EH (cell line): Measurements from ENCODE around the gene FGGY.

Experiments
- DNase-seq: peaks from one replicate; pipeline ENCODE4 v3.0.0-alpha.2; 2015; ENCODE audit warnings: low read depth

FGGY gene

GRCh38 chr1:59768792-59769735 lies 472.2 kb downstream of the FGGY start:
- no peak for DNase-seq

- no peak for DNase-seq
Measured at GRCh38 chr1:59769736-59770095, 472.8 kb downstream of the FGGY start.

- no peak for DNase-seq
Measured at GRCh38 chr1:59771361-59771760, 474.5 kb downstream of the FGGY start.

DNA sequence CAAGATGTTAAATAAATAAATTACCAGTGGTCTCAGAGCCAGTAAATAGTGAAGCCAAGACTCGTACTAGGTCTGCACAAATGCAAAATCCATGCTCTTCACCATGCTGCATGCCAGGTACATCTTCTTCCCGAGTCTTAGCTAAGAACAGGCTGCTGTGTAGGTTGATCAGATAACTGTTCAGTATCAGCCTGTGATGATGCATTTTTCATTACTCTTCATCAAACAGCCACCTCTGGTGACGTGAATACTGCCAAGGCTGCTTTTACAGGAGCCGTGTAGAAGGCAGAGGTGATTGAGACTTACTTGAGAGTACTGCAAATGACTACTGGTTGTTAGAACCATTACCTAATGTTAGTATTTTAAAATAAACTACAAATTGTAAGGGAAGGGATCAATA lies 478.6 kb downstream of the FGGY start:
- no peak for DNase-seq

GRCh38 chr1:59776960-59777852 lies 480.3 kb downstream of the FGGY start:
- DNase-seq = peak; percentile 84

DNA sequence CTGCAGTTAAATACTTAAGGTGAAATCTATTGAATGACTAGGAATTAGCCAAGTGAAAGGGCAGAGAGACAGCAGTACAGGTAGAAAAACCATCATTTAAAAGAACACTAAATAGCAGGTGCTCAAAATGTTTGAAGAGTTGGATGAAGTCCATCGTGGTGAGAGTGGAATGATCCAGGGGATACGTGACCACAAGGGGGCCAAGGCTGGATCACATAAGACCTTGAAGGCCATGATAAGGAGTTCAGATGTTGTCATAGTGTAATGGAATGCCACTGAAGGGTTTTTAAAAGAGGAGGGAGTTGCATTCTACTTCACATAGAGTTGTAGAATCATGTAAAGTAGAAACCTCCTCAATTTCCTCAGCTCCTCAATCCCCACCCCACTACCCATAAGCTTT lies 483.1 kb downstream of the FGGY start:
- DNase-seq = no peak

DNA sequence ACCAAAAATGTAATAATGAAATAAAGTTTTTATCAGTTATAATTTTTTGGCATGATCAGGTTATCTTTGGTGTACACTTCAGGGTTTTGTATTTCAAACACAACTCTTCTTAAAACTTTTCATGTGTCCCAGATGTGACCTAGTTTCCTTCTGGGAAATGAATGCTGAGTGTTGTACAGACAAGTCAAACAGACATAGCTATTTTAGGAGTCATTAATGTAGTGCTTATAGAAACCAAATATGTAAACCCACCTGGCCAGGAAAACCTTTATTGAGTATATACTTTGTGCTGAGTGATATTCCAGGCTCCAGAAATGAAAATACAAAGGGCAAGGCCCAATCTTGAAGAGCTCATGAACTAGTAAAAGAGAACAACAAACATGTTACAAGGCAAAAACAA lies 491.9 kb downstream of the FGGY start:
- no peak for DNase-seq

- DNase-seq = no peak
Measured at GRCh38 chr1:59798600-59798999, 501.7 kb downstream of the FGGY start.

DNA sequence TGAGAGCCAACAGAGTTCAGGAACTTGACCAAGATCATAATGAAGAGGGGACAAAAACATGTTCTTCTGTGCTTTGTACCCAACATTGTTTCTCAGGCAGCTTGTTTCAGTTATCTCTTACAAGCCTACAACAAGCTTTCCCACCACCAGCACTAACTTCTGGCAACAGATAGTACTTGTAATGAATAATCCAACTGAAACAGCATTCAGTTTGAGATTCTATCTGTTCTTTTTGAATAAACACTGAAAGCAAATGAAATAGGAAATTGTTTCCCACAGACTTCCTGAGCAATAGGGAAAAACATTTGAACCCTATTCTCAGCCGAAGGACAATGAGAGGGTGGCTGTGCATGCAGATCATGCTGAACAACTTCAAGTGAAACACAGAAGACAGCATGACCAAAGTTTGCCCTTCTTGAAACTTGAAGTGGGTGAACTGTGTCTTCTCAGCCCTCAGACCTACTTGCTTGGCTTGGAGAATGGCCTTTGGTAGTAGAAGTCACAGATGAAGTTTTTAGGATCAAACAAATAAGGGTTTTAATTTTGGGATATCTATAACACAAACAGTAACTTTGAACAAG lies 506.7 kb downstream of the FGGY start:
- DNase-seq = no peak

GRCh38 chr1:59804301-59804700 lies 507.4 kb downstream of the FGGY start:
- no peak for DNase-seq

- DNase-seq = no peak
Measured at GRCh38 chr1:59805554-59805953, 508.7 kb downstream of the FGGY start.
